HG02884 (cell line): ENCODE results near the gene ULK1.
"Not testable (repeated sequence)": the region's sequence is repeated elsewhere in the genome, so short reads cannot be mapped to it uniquely, and the experiment has no call there.

Experiments
- ATAC-seq: cut with Tn5 transposase; IDR thresholded peaks from one replicate; pipeline ENCODE4 v1.9.1; 2021; ENCODE audit warnings: mild to moderate bottlenecking, moderate library complexity; ENCODE audit not compliant: unreplicated experiment

ULK1 gene

GRCh38 chr12:131885543-131886057 lies 8.8 kb upstream of the ULK1 start:
- ATAC-seq: no peak

GRCh38 chr12:131891722-131892121 lies 2.7 kb upstream of the ULK1 start:
- ATAC-seq: not testable (repeated sequence)

GRCh38 chr12:131892711-131893604 lies 1.5 kb upstream of the ULK1 start:
- ATAC-seq: no peak

GRCh38 chr12:131893605-131894312 lies 663 bp upstream of the ULK1 start:
- ATAC-seq: no peak

GRCh38 chr12:131894981-131895639 lies 688 bp downstream of the ULK1 start:
- peak; percentile 3 for ATAC-seq

GRCh38 chr12:131895640-131896079 lies 1.2 kb downstream of the ULK1 start:
- ATAC-seq: peak; percentile 7

- ATAC-seq: peak; percentile 48
Observed at GRCh38 chr12:131896080-131896810, 1.8 kb downstream of the ULK1 start.

- no peak for ATAC-seq
Observed at GRCh38 chr12:131896811-131897270, 2.4 kb downstream of the ULK1 start.

GRCh38 chr12:131897276-131897675 lies 2.9 kb downstream of the ULK1 start:
- ATAC-seq: no peak

GRCh38 chr12:131897875-131898274 lies 3.5 kb downstream of the ULK1 start:
- no peak for ATAC-seq

GRCh38 chr12:131900397-131900796 lies 6.0 kb downstream of the ULK1 start:
- ATAC-seq: no peak

- no peak for ATAC-seq
Observed at GRCh38 chr12:131901431-131902331, 7.3 kb downstream of the ULK1 start.

- ATAC-seq: no peak
Observed at GRCh38 chr12:131902332-131903241, 8.2 kb downstream of the ULK1 start.

GRCh38 chr12:131903270-131904255 lies 9.1 kb downstream of the ULK1 start:
- ATAC-seq: no peak

GRCh38 chr12:131904346-131904745 lies 9.9 kb downstream of the ULK1 start:
- ATAC-seq: no peak

- ATAC-seq: no peak
Observed at GRCh38 chr12:131905081-131905629, 10.7 kb downstream of the ULK1 start.

GRCh38 chr12:131905630-131906091 lies 11.2 kb downstream of the ULK1 start:
- ATAC-seq: no peak
